ENCODE measurements around the gene DQX1.

The DQX1 gene

DNA sequence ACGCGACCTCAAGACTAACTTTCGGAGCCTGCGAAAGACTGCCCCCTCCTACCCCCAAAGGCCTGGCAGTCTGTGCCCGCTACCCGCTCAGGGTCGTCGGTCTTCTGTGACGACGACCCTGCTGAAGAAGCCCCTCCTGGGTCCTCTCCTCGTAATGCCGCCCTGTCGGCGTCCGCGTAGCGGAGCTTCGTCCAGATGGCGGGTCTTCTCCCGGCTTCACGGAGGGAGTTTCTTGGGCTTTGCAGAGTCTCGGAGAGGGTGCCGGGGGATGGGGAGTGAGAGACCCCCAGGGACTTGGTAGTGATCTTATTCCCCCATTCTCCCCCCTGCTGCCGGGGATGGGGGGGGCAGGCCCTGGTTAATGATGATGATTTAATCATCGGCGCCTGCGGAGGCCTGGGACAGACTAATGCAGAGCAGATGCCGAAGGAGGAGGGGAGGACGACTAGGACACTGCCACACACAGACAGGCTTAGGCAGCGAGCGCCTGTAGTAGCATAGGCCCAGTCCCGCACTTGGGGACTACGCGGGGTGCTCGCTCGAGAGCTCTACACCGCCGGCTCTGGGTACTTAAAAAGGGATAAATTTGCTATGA is 18.0 kb downstream of the DQX1 start:
- DNase-seq (ENCODE audit: low read depth) = peak; percentile 65

DNA sequence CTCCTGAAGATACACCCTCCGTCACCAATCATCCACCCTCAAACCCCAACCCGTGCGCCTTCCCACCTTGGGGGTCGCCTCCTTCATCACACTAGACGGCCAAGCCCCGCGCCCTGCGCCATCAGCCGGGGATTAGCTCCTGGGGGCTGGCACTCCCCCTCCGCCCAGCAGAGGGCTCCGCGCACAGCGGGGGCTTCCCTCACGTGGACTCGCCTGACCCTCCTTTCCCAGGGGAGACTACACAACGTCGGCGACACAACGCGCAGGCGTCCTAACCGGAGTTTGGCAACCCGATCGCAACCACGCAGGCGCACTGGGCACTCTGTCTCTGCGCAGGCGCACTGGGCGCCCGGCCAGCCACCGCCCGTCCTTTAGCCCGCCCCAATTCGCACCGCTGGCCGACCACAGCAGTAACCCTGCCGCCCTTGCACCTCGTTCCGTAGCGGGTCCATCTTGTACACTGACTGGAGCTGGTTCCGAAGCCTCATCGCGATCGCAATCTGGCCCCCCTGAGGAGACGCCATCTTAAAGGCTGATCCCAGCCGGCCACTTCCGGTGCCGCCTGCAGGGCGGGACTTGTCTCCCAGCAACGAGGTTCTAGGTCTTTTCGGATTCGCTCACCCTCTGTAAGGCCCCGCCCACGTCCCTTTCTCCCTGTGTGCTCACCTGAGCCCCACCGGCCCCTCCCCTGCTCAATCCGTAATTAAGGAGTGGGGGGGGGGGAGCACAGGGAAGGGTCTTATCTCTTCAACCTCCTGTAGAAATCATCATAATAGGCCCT is 18.7 kb downstream of the DQX1 start, which contains the start of gene PCGF1:
PCGF1 (minus strand) TSS at position 551 of the 781 bp plus-strand sequence; CDS start at position 524, 27 bp downstream.
- DNase-seq (ENCODE audit: low read depth) = peak; percentile 96

DNA sequence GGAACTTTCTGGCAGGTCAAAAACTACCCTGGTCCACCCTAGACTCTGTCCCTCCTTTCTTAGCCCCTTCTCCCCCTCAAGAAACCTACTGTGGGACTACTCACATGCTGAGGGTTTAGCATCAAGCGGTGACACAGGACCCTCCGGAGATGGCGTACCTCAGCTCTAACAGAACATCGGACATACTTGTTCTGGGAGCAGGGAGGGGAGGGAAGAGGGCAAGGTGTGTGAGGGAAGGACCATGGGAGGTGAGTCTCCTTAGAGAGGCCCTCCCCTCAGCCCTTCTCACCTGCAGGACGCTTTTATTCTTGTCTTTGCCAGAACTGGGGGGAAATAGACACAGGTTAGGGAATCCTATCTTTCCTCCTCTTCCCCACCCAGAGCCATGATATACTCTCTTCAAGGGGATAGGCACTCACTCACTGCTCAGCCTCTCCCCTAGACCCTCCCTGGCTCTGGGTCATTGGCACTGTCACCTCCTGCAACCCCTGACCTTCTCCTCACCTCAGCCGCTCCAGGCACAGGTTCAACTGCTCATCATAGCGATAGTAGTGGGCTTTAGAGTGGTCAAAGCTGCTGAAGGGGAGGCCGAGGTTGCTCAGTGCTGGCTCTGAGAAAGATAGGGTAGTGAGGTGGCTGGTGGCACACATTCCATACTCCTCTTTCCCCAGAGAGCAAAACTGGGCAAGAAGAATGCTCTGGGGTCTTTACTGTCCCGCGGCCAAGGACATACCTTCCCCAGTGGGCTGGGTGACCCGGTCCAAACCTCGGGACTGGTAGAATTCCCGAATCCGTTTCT is 20.4 kb downstream of the DQX1 start:
- no peak for DNase-seq (ENCODE audit: low read depth)

DNA sequence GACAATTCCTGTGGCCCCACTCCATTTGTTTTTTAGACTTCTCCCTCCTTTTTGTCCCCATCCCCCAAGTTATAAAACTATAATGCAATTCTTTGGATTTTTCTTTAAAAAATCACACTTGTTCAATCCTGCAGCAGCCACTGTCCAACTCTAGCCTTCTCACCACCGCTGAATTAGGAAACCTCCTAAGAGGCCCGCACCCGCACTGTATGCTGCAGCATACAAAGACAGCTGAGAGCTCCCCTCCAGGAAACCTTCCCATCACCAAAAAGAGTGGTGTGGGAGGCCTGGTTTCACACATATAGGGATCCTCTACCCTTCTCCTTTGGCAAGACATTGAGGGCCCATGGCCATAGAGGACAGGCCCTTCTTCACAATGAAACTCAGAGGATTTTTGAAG is 21.4 kb downstream of the DQX1 start:
- no peak for DNase-seq (ENCODE audit: low read depth)

DNA sequence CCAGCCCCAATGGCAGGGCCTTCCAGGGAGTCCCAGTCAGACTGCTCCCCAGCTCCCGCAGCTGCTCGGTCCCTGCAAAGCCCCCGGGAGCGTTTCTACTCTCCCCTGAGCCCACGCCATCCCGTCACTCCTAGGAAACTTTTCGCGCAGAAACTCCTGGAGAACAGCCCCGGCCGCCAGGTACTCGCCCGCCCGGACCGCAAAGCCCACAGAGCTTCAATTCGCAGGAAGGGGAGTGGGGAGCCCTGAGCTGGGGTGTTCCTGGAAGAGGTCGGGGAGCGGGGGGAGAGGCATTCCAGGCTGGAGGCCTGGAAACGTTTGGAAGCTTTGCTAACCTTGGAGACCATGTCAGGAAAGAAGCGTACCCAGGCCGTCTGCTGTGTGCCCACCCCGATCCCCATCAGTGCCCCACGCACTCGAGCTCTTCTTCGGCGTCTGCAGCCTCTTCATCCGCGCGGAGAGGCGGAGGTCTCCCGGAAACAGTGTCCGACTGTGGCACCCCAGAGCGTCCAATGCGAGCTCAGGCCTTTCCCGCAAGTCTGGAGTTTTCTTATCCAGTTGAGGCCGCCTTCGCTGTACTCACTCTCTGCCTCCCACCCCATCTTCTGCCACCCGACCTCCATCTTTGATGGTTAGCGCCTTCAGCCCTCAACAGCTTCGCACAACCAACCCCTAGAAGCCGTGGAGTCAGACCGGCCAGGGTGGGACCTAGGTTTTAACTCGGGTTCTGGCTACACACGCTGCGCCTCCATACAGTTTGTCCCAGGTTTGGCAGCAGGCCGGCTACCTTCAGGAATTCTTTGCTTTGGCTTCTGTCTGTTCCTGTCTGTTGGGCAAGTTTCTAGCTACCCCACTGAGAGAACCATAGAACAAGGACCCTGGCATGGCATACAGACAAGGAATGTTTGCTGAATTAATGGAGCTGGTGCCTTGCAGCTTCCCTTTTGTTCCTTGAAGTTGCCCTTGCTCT is 22.2 kb downstream of the DQX1 start:
- DNase-seq (ENCODE audit: low read depth) = no peak

DNA sequence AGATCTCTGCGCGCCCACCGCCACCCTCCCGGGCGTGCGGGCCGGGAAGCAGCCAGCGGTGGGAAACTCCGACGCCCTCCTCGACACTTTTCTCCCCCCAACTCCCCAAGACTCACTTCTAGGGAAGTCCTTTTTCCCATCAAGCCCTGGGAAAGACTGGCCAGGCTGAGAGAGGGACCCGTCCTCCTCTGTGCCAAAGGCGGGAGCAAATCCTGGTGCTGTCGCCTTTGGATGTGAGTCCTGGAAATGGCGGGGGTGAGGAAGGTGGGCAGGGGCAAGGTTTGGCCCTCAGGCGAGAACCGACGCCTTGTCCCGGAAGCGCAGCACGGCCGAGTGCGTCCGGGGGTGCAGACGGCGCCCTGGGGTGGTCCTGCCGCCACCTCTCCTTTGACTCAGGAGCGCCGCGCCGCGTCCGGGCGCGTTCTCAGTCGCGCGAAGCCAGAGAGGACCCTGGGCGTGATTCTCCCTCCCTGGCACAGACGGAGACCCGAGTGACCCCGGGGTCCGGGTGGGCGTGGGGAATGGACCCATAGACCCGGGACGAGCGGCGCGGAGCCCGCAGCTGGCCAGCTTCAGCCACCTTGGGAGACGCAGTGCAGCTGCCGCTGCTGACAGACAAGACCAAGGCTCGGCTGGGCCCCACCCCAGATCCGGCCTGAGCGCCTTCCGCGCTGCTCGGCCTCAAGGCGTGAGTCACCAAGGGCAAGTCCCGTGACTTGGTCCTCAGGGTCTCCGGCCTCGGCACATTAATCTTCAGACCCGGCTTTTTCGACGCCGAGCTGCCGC is 23.1 kb downstream of the DQX1 start:
- DNase-seq (ENCODE audit: low read depth) = peak; percentile 79

DNA sequence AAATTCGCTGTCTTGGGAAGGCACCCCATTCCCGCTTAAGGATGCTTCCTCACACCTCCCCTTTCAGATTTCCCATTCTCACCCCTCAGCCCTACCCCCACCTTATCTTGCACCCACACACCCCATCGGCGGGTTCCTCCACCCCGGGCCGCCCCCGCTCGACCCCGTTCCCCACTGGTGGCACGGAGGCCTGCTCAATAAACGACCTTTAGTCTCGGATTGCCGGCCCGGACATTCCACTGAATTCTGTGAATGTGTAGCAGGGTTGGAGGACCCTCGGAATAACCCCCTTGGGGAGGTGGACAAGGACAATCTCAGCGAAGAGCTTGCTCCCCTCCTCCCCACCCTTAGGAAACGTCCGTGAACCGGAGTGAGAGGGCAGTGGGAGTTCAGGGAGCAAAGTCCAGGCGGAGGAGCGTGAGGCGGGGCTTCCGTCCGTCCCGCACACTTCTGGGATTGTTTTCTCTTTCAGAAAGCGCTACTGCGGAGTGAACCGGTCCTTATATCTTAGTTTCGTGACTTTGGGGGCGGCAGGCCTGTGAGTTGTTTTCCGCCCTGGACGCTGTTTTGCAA is 23.8 kb downstream of the DQX1 start:
- no peak for DNase-seq (ENCODE audit: low read depth)

DNA sequence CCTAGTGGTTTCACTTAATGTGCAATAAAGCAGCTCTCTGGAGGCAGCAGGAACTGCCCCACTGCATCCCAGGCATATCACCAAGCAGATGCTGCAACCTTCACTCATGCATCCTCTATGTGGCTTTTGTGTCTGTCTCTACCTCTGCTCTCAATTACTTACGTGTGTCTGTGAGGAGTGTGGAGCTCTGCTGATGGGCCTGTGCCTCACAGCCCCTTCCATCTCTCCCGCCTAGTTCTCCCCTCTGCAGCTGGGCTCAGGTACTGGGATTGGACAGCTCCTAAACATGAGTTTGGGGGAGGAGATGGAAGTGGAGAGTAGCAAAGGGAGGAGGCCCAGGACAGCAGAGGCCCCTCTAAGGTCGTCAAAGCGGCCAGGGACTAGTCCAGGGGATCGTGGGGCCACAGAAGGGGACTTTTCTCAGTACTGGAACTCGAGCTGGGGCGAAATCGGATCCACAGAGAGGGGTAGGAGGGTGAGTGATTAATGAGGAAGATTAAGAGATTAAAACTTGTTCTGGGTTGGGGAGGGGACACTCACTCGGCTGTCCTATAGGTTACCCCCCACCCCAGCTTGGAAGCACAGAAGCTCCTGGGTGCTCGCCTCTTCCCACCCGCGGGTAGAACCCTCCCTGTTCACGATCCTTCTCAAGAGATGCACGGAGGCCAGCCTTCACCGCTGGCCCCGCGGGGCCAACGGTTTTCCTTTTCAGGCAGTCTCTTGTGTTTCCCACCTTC is 24.5 kb downstream of the DQX1 start:
- DNase-seq (ENCODE audit: low read depth) = no peak

DNA sequence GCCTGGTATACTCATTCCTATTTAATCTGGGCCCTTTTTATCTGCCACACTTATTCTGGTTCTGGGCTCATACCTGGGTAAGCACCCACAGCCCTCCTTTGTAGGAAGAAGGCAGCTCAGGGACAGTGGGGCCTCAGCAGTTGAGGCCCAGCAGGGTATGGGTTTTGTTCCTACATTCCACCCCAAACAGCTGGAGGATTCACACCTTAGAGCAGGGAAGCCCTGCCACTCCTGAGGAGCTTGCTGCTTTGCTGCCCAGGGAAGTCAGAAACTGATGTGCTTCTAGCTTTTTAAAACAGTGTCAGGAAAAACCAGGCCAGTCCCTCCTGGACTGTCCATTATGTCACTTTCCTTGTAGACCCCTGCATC is 25.5 kb downstream of the DQX1 start:
- no peak for DNase-seq (ENCODE audit: low read depth)

DNA sequence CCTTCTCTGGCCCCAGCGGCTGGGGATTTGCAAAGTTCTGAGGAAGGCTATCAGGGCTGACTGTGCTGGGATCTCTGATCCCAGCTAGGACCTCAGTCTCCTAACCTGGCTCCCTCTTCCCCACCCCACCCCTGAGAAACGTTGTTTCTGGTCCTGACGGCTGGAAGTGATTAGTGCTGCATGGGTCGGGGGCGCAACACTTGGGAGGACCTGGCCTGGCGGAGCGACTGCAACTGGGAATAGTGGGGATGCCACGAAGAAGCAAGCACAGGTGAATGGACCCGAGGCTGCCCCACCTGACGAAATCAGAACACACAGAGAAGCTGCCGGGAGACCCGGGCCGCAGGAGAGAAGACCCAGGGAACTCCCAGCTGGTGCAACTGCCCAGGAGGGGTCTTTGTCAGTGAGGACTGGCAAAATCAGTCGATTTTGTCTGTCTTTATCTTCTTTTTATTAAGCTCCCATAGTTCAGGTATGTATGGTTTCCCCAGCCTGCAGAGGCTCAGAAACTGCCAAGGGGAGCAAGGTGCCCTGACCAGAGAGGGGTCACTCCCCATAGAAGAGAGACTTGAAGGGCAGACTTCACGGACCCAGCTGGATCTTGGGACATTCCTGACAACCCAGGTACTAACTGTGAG is 26.0 kb downstream of the DQX1 start:
- no peak for DNase-seq (ENCODE audit: low read depth)

DNA sequence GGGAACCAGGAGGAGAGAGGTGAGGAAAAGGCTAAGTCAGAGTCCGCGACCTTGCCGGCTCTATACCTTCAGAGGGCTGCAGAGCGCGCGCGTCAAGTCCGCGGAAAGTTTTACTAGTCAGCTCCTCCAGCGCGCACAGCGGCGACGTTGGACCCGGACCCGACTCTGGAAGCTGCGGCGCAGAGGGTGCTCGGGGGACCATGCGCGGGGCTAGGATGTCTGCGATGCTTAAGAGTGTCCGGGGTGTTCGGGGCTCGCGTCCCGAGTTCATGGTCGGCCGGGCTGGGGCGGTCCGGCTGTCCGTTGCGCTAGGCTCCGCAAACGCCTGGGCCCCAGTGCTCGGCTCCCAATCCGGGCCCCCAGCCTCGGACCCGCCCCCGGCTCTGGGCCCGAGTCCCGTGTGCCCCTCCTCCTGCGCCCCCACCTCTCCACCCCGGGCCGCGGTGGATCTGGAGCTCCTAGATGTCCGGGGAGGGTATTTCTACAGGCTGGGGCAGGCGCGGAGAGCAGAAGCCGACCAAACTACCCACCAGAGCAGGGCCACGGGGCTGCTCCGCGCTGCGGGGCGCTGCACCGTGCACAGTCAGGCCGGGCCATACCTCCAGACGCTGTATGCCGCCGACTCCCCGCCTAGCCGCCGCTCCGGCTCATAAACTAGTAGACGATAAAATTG is 26.6 kb downstream of the DQX1 start, which contains the start of gene LBX2:
LBX2 (minus strand) TSS at position 337 of the 673 bp plus-strand sequence; CDS start at position 271, 66 bp downstream.
- no peak for DNase-seq (ENCODE audit: low read depth)

DNA sequence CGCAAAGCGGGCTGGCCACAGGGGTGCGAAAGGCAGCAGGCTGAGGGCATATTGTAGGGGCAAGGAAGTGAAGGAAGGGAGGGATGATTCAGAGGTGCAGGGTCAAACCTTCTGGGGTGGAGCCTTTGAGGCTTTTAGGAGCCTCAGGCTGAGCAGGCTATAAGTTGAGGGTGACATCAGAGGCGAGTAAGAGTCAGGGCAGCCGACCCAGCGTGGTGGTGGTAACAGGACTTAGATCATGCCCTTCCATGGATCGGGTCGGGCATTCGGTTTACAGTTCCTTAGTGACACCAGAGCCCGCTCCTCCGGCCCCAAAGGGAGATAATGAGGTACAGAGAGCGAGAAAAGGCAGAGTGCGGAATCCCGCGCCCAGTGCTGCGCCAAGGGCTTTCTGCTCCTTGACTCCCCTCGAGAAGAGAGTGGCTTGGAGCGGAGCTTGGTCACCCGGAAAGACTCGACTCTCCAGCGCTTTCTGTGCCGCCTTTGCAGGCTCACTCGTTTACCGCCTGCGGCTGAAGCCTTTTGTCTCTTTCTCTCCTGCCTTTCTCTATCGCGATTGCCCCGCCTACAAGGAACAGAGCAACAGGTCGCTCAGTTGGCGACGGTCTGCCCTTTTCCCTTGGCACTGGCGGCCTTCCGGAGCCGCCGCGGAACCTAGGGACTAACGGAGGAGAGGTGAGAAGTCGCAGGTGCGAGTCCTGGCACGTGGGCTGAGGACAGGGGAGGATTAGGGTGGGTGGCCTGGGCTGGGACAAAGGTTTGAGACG is 27.3 kb downstream of the DQX1 start:
- DNase-seq (ENCODE audit: low read depth) = no peak

DNA sequence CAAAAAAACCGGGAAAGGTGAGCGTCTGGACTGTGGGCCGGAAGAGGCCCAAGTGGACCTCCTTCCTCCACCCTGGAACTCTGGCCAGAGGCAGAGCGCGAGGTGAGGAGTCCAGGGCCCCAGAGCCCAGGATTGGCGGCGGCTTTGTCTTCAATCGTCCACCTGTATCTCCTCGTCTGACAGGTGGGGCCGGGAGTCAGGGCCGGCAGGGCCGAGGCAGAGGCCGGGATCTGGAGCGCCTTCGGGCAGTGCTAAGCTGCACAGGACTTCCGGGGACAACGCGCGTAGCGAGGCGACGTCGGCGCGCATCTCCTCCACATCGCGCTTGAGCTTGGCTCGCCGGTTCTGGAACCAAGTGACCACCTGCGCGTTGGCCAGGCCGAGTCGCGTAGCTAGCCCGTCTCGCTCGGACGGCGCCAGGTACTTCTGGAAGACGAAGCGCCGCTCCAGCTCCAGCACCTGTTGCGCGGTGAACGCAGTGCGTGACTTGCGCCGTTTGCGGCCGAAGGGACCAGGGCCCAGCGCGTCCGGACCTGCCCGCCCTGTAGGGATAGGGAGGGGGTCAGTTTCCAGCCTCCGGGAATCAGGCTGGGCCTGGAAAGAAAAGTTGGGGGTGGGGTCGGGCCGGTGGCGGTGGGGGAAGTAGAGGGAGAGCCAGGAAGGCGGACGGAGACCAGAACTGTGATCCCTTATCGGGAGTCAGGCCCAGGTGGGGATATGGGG is 28.1 kb downstream of the DQX1 start:
- DNase-seq (ENCODE audit: low read depth) = no peak

DNA sequence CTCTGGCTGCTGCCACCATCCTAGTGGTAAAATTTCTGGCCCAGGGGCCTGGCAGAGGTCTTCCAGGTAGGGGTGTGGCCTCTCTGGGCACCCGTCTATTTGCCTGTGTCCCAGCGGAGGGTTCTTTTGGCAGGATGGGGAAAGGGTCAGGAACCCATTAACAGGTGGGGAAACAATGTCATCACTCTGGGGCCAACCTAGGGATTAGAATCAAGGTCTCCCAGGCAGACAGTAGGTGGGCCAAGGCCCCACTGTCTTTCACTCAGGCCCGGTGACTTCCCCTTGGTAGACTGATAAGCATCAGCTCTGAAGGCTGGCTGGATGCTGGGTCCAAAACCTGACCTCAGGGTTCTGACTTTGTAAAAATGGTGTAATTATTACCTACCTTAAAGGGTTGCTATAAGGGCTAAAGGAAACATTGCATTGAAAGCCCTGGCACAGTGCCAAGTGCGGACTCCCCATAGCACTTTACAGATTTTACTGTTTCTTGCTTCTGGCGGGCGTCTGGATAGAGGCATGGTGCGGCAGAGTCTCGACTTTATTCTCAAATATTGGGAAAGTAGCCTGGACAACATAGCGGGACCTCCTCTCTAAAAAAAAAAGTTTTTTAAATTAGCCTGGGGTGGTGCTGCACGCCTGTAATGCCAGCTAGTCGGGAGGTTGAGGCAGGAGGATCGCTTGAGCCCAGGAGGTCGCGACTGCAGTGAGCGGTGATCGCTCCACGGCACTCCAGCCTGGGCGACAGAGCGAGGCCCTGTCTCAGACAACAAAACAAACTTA is 28.8 kb downstream of the DQX1 start:
- DNase-seq (ENCODE audit: low read depth) = no peak

DNA sequence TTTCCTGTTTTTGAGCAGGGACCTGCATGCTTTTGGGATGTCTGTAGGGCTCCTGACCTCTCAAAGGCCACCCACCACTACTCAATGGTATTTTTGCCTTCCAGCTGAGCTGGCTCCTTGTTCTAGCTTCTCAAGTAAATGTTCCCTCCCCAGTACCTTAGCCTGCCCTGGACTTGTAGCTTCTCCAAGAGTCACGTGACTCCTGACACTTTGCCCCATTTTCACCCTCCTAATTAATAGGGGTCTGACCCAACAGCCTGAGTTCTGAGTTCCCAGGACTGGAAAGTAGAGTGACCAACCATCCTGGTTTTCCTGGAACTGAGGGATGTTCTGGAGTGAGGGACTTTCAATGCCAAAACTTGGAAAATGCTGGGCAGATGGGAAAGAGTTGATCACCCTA is 30.6 kb downstream of the DQX1 start:
- no peak for DNase-seq (ENCODE audit: low read depth)

DNA sequence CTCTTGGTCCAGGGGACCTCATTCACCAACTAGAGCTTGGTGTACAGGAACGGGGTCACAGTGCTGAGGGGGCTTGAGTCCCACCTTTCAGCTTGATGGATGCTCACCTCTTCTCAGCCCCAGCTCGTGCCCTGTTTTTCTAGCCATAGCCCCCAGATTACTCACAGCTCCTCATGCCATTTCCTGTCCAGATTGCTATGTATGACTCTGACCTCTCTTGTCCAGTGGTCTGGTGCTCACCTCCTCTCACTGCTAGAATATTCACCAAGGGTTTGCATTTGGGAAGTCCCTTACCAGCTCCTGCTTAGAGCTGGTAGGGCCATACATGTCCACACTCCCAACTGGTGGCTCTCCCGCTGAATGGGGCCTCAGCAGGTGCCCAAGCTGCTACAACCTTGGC is 32.5 kb downstream of the DQX1 start:
- DNase-seq (ENCODE audit: low read depth) = no peak
